ENCODE measurements around the gene DAAM2. TPM values are rescaled to one million over a fixed set of nuclear protein-coding genes. Genes with fewer than 3 reads are reported as not detected.

Gene DAAM2
- total RNA-seq, 2 donors from 2014 or later: 4.7 to 41.3 TPM

DNA sequence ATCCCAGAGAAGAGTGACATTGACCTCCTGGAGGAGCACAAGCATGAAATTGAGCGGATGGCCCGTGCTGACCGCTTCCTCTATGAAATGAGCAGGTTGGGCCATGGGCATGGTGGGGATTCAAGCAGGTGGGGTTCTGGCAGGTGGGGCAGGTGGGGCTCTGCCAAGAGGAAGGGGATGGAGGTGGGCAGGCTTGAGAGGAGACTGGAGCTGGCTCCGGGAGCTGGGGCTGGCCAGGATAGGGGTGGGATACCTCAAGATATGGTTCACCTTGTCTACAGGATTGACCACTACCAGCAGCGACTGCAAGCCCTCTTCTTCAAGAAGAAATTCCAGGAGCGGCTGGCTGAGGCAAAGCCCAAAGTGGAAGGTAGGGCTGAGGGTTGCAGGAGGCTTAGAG is 99.2 kb downstream of the DAAM2 start:
- Histone ChIP-seq H3K4me1 (replicated peaks) (no peaks in the 10 kb centered on the region), H3K9me3 (no peaks in the 10 kb centered on the region), H3K4me3 (no peak overlapping the region), H3K27ac (no peak overlapping the region), H3K27me3 (replicated peaks; ENCODE audit: insufficient read depth) (no peaks in the 10 kb centered on the region), H3K36me3 (no peaks in the 10 kb centered on the region)
- TF ChIP-seq POLR2AphosphoS5 (IDR thresholded peaks at IDR 0.05) (no peak), POLR2A (IDR thresholded peaks at IDR 0.05) (no peak)
- TF ChIP-seq, protein P1, sequence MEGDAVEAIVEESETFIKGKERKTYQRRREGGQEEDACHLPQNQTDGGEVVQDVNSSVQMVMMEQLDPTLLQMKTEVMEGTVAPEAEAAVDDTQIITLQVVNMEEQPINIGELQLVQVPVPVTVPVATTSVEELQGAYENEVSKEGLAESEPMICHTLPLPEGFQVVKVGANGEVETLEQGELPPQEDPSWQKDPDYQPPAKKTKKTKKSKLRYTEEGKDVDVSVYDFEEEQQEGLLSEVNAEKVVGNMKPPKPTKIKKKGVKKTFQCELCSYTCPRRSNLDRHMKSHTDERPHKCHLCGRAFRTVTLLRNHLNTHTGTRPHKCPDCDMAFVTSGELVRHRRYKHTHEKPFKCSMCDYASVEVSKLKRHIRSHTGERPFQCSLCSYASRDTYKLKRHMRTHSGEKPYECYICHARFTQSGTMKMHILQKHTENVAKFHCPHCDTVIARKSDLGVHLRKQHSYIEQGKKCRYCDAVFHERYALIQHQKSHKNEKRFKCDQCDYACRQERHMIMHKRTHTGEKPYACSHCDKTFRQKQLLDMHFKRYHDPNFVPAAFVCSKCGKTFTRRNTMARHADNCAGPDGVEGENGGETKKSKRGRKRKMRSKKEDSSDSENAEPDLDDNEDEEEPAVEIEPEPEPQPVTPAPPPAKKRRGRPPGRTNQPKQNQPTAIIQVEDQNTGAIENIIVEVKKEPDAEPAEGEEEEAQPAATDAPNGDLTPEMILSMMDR (IDR thresholded peaks at IDR 0.05): no peak
- no peak for DNase-seq (ENCODE audit: low spot score)
- intact Hi-C loops (cut with DNase I): no loop called here
- WGBS: 95% methylated on average over 6 of the region's 6 CpGs

- no peak for DNase-seq (ENCODE audit: low spot score)
- 96% methylated on average over 4 of the region's 4 CpGs for WGBS
- TF ChIP-seq POLR2AphosphoS5 (IDR thresholded peaks at IDR 0.05) (no peak), POLR2A (IDR thresholded peaks at IDR 0.05) (no peak)
- TF ChIP-seq, protein P1 (IDR thresholded peaks at IDR 0.05): no peak
- no peak overlapping the region for H3K27ac ChIP-seq
- H3K4me3 ChIP-seq: no peak overlapping the region
- intact Hi-C loops (cut with DNase I): loop anchor here (2.0 kb wide), 1 partner anchor 515 kb away; no protein-coding TSS in a partner anchor
- H3K4me1 ChIP-seq (replicated peaks): no peaks in the 10 kb centered on the region
- no peaks in the 10 kb centered on the region for H3K9me3 ChIP-seq
- H3K36me3 ChIP-seq: no peaks in the 10 kb centered on the region
- H3K27me3 ChIP-seq (replicated peaks; ENCODE audit: insufficient read depth): no peaks in the 10 kb centered on the region
These were observed 99.8 kb downstream of the DAAM2 start for GRCh38 chr6:39891976-39892375.

GRCh38 chr6:39892490-39893129 is 100.4 kb downstream of the DAAM2 start:
- Histone ChIP-seq H3K27ac (no peak overlapping the region), H3K4me3 (no peak overlapping the region), H3K4me1 (replicated peaks) (no peaks in the 10 kb centered on the region), H3K9me3 (no peaks in the 10 kb centered on the region), H3K36me3 (no peaks in the 10 kb centered on the region), H3K27me3 (replicated peaks; ENCODE audit: insufficient read depth) (no peaks in the 10 kb centered on the region)
- TF ChIP-seq, protein P1 (IDR thresholded peaks at IDR 0.05): peak in 3 of 4 experiments; percentile 60 to 69 (median 68)
- TF ChIP-seq POLR2AphosphoS5 (IDR thresholded peaks at IDR 0.05) (no peak), POLR2A (IDR thresholded peaks at IDR 0.05) (no peak)
- WGBS: 75% methylated on average over 2 of the region's 2 CpGs
- intact Hi-C loops (cut with DNase I): loop anchor here (2.0 kb wide), 1 partner anchor 516 kb away; no protein-coding TSS in a partner anchor
- DNase-seq (ENCODE audit: low spot score): peak; percentile 44

DNA sequence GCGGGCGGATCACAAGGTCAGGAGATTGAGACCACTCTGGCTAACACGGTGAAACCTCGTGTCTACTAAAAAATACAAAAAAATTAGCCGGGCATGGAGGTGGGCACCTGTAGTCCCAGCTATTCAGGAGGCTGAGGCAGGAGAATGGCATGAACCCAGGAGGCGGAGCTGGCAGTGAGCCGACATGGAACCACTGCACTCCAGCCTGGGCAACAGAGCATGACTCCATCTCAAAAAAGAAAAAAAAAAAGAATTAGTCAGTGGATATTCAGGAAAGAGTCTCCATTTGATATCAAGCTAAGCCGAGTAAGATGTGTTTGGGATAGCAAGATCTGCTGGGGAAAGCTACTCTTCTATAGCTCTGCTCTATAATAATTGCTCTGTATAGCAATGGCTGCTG is 101.1 kb downstream of the DAAM2 start:
- Histone ChIP-seq H3K4me3 (no peak overlapping the region), H3K27ac (no peak overlapping the region), H3K27me3 (replicated peaks; ENCODE audit: insufficient read depth) (no peaks in the 10 kb centered on the region), H3K36me3 (no peaks in the 10 kb centered on the region), H3K9me3 (no peaks in the 10 kb centered on the region), H3K4me1 (replicated peaks) (no peaks in the 10 kb centered on the region)
- TF ChIP-seq, protein P1 (IDR thresholded peaks at IDR 0.05): no peak
- TF ChIP-seq POLR2AphosphoS5 (IDR thresholded peaks at IDR 0.05): no peak
- TF ChIP-seq POLR2A (IDR thresholded peaks at IDR 0.05): no peak
- DNase-seq (ENCODE audit: low spot score): no peak
- intact Hi-C loops (cut with DNase I): loop anchor here (2.0 kb wide), 1 partner anchor 516 kb away; no protein-coding TSS in a partner anchor
- 86% methylated on average over 8 of the region's 8 CpGs for WGBS

- 93% methylated on average over 12 of the region's 12 CpGs for WGBS
- no peak for DNase-seq (ENCODE audit: low spot score)
- H3K27ac ChIP-seq: no peak overlapping the region
- H3K4me1 ChIP-seq (replicated peaks): no peaks in the 10 kb centered on the region
- no peaks in the 10 kb centered on the region for H3K36me3 ChIP-seq
- intact Hi-C loops (cut with DNase I): no loop called here
- no peak overlapping the region for H3K4me3 ChIP-seq
- H3K9me3 ChIP-seq: no peaks in the 10 kb centered on the region
- H3K27me3 ChIP-seq (replicated peaks; ENCODE audit: insufficient read depth): no peaks in the 10 kb centered on the region
- TF ChIP-seq, protein P1 (IDR thresholded peaks at IDR 0.05): no peak
- TF ChIP-seq POLR2AphosphoS5 (IDR thresholded peaks at IDR 0.05) (no peak), POLR2A (IDR thresholded peaks at IDR 0.05) (no peak)
These were observed 104.5 kb downstream of the DAAM2 start for GRCh38 chr6:39896701-39897100.

Data from prostate gland (tissue), 2 donors.